SK-N-SH (cell line): Measurements from ENCODE around the gene ABCC2. TPM values are rescaled to one million over a fixed set of nuclear protein-coding genes. Genes with fewer than 3 reads are reported as not detected.
"Not testable (repeated sequence)": the region's sequence is repeated elsewhere in the genome, so short reads cannot be mapped to it uniquely, and the experiment has no call there.

Experiments
- CTCF ChIA-PET: fragments of 300-600, 350-600 bp; formaldehyde crosslinking; extraction: SDS; loops from one replicate; lab custom pipeline; 2021; lab: Yijun Ruan, JAX
- POLR2A ChIA-PET: fragments of 350-600 bp; sonication (Branson Sonifier 250); formaldehyde crosslinking; extraction: SDS; loops from one replicate; lab custom pipeline; 2020; ENCODE audit warnings: antibody characterized with exemption, inconsistent platforms; lab: Yijun Ruan, JAX
- DNase-seq: peaks from one replicate; pipeline ENCODE4 v3.0.0; 2012
- H2AFZ ChIP-seq: fragments of 200-600 bp; sonication (generic); 2 replicates; pipeline ENCODE4 v1.8.1; 2016; ENCODE audit warnings: antibody characterized with exemption, mild to moderate bottlenecking, low read depth
- H3F3A ChIP-seq: fragments of 200-600 bp; sonication (generic); replicated peaks from 2 replicates; pipeline ENCODE3; 2016; ENCODE audit warnings: antibody characterized with exemption, mild to moderate bottlenecking; ENCODE audit not compliant: insufficient read depth
- H3K27ac ChIP-seq, 2 experiments: fragments of 200-500 bp in 1 of 2; fragments of 200-600 bp in 1 of 2; sonication (Bioruptor generic) in 1 of 2; sonication (generic), shearing (Covaris generic) in 1 of 2; 2 replicates each; pipeline versions ENCODE4 v1.5.1 to v1.6.1; 2014 to 2016; ENCODE audit warnings: low read depth in 2 of 2, inconsistent platforms in 1 of 2, low read length in 1 of 2, mild to moderate bottlenecking in 1 of 2, mixed read lengths in 1 of 2
- H3K27me3 ChIP-seq: fragments of 200-600 bp; sonication (generic), shearing (Covaris generic); 2 replicates; pipeline ENCODE4 v1.6.1; 2016; ENCODE audit warnings: mixed run types; ENCODE audit not compliant: insufficient read depth
- H3K36me3 ChIP-seq, 2 experiments: fragments of 200-500 bp in 1 of 2; fragments of 200-600 bp in 1 of 2; sonication (Bioruptor generic) in 1 of 2; sonication (generic) in 1 of 2; replicated peaks in 1 of 2; 2 replicates each; pipeline versions ENCODE3 to v1.5.1; 2014 to 2016; ENCODE audit warnings: low read length in 1 of 2, mild to moderate bottlenecking in 1 of 2; ENCODE audit not compliant: insufficient read depth in 2 of 2, control insufficient read depth in 1 of 2
- H3K4me1 ChIP-seq, 2 experiments: fragments of 200-500 bp in 1 of 2; fragments of 200-600 bp in 1 of 2; sonication (Bioruptor generic) in 1 of 2; sonication (generic), shearing (Covaris generic) in 1 of 2; 2 replicates each; pipeline versions ENCODE4 v1.5.1 to v1.6.1; 2014 to 2016; ENCODE audit warnings: low read depth in 1 of 2, low read length in 1 of 2, mixed run types in 1 of 2; ENCODE audit not compliant: insufficient read depth in 2 of 2, control insufficient read depth in 1 of 2
- H3K4me2 ChIP-seq: fragments of 200-600 bp; sonication (generic), shearing (Covaris generic); 2 replicates; pipeline ENCODE4 v1.6.1; 2017; ENCODE audit warnings: mixed run types
- H3K4me3 ChIP-seq, 2 experiments: fragments of 200-500 bp in 1 of 2; fragments of 200-600 bp in 1 of 2; sonication (Bioruptor generic) in 1 of 2; sonication (generic), shearing (Covaris generic) in 1 of 2; 2 replicates each; pipeline versions ENCODE4 v1.5.1 to v1.8.1; 2014 to 2016; ENCODE audit warnings: low read depth in 2 of 2, inconsistent platforms in 1 of 2, low read length in 1 of 2, mild to moderate bottlenecking in 1 of 2, mixed read lengths in 1 of 2, moderate library complexity in 1 of 2
- H3K79me2 ChIP-seq: fragments of 200-600 bp; sonication (generic); 2 replicates; pipeline ENCODE4 v1.8.1; 2017; ENCODE audit warnings: mild to moderate bottlenecking; ENCODE audit not compliant: insufficient read depth
- H3K9ac ChIP-seq: fragments of 200-600 bp; sonication (generic); 2 replicates; pipeline ENCODE4 v1.6.1; 2017; ENCODE audit warnings: mixed run types
- H3K9me2 ChIP-seq: fragments of 200-600 bp; sonication (generic); 2 replicates; pipeline ENCODE4 v1.6.1; 2017; ENCODE audit warnings: mixed run types
- H3K9me3 ChIP-seq: fragments of 200-600 bp; sonication (generic); 2 replicates; pipeline ENCODE4 v1.6.1; 2017; ENCODE audit warnings: mixed run types, mild to moderate bottlenecking, moderate library complexity
- H4K20me1 ChIP-seq: fragments of 200-600 bp; sonication (generic); 2 replicates; pipeline ENCODE4 v1.6.1; 2017; ENCODE audit warnings: mild to moderate bottlenecking, mixed run types; ENCODE audit not compliant: insufficient read depth
- CHD2 ChIP-seq: fragments of 150-350 bp; IDR thresholded peaks from 2 replicates; pipeline ENCODE4 v1.6.1; 2018; ENCODE audit warnings: low read length; ENCODE audit not compliant: partially characterized antibody
- EZH2phosphoT487 ChIP-seq: fragments of 200-600 bp; sonication (generic); IDR thresholded peaks from 2 replicates; pipeline ENCODE4 v1.6.1; 2017; ENCODE audit warnings: low read depth, mixed run types, mild to moderate bottlenecking, antibody characterized with exemption, moderate library complexity, borderline replicate concordance
- FOSL2 ChIP-seq: IDR thresholded peaks from 2 replicates; pipeline ENCODE4 v1.4.0; 2012; ENCODE audit warnings: low read depth, mild to moderate bottlenecking, moderate library complexity, borderline replicate concordance
- FOXM1 ChIP-seq: IDR thresholded peaks from 2 replicates; pipeline ENCODE4 v1.4.0; 2012; ENCODE audit warnings: low read depth, mild to moderate bottlenecking
- GABPA ChIP-seq: IDR thresholded peaks from 2 replicates; pipeline ENCODE4 v1.4.0; 2012; ENCODE audit warnings: low read depth, mild to moderate bottlenecking
- GATA2 ChIP-seq: sonication (generic); formaldehyde crosslinking; IDR thresholded peaks from 2 replicates; pipeline ENCODE4 v1.5.0; 2020; ENCODE audit warnings: mild to moderate bottlenecking, missing genetic modification reagents
- JUND ChIP-seq: IDR thresholded peaks from 2 replicates; pipeline ENCODE4 v1.4.0; 2012
- MAX ChIP-seq: IDR thresholded peaks from 2 replicates; pipeline ENCODE4 v1.4.0; 2012; ENCODE audit warnings: low read depth
- NFIC ChIP-seq: IDR thresholded peaks from 2 replicates; pipeline ENCODE4 v1.4.0; 2012; ENCODE audit warnings: borderline replicate concordance
- RAD21 ChIP-seq: IDR thresholded peaks from 2 replicates; pipeline ENCODE4 v1.6.1; 2012; ENCODE audit warnings: mild to moderate bottlenecking, low read length
- RCOR1 ChIP-seq: fragments of 150-350 bp; IDR thresholded peaks from 2 replicates; pipeline ENCODE4 v1.6.1; 2017; ENCODE audit warnings: antibody characterized with exemption, low read length
- REST ChIP-seq: IDR thresholded peaks from 2 replicates; pipeline ENCODE4 v1.6.1; 2012; ENCODE audit warnings: mild to moderate bottlenecking, low read depth, low read length, moderate library complexity
- RFX5 ChIP-seq: IDR thresholded peaks from 2 replicates; pipeline ENCODE4 v1.6.1; 2012; ENCODE audit warnings: mild to moderate bottlenecking, improper control_type of control experiment, low read length
- TAF1 ChIP-seq: IDR thresholded peaks from 2 replicates; pipeline ENCODE4 v1.6.1; 2012; ENCODE audit warnings: low read depth, mild to moderate bottlenecking, low read length, moderate library complexity, borderline replicate concordance
- TCF12 ChIP-seq: IDR thresholded peaks from 2 replicates; pipeline ENCODE4 v1.4.0; 2012
- USF2 ChIP-seq: fragments of 150-350 bp; IDR thresholded peaks from 2 replicates; pipeline ENCODE4 v1.6.1; 2017; ENCODE audit warnings: antibody characterized with exemption, low read length, low read depth, borderline replicate concordance
- WGBS: methylation state at CpG from one replicate; pipeline ENCODE4 v1.1.6; 2017; ENCODE audit warnings: low lambda C conversion rate; 5-methylcytosine and 5-hydroxymethylcytosine counted together
- polyA plus RNA-seq, 3 experiments: library from polyadenylated mRNA; depleted of rRNA; stranded (reverse); fragments of >200 nt; gene quantifications; 2 replicates each; pipeline ENCODE4 v1.2.3, GENCODE V29; 2012

Gene ABCC2
- polyA plus RNA-seq, 1 of the 3 experiments (the other 2 are of a cell fraction): 0.48 TPM

- H4K20me1 ChIP-seq: no peaks in the 10 kb centered on the region
- peaks cover 22% of the 10 kb centered on the region for H3K9me3 ChIP-seq
- H3K36me3 ChIP-seq: peaks cover 64 to 89% of the 10 kb centered on the region in 2 experiments
- DNase-seq: no peak
- peaks cover 5% of the 10 kb centered on the region for H3F3A ChIP-seq
- no peak overlapping the region for H3K4me3 ChIP-seq
- H3K4me2 ChIP-seq: no peak overlapping the region
- TF ChIP-seq GABPA (no peak), RAD21 (0 out of 2 replicates have a peak, but pooled peaks have one; percentile 2), TAF1 (no peak), EZH2phosphoT487 (no peak), MAX (no peak), TCF12 (no peak), FOSL2 (peak; percentile 7; the same call in 1 of the 2 replicates), GATA2 (CRISPR knock-in tag) (no peak)
- peaks cover 10% of the 10 kb centered on the region; the same call in 1 of the 2 replicates for H3K79me2 ChIP-seq
- H3K9ac ChIP-seq: no peak overlapping the region
- POLR2A ChIA-PET: no interaction called here
- no peak overlapping the region for H2AFZ ChIP-seq
- H3K27ac ChIP-seq: no peak overlapping the region
- H3K4me1 ChIP-seq: 0 out of 4 replicates have a peak, but pooled peaks cover 0 to 4% of the 10 kb centered on the region in 2 experiments
- no peaks in the 10 kb centered on the region for H3K27me3 ChIP-seq
- WGBS: 81% methylated on average over 3 of the region's 3 CpGs
- CTCF ChIA-PET: interaction anchor here (1.4 to 1.9 kb wide), 2 partner anchors 11 to 102 kb away, joined by 4 to 6 read pairs; partner anchors contain the start of genes COX15 and CUTC
- H3K9me2 ChIP-seq: no peaks in the 10 kb centered on the region
Observed at GRCh38 chr10:99743841-99744240, 38.6 kb upstream of the ABCC2 start.

- DNase-seq, H3K4me1 ChIP-seq, H3K79me2 ChIP-seq, H3K9me2 ChIP-seq, H4K20me1 ChIP-seq, CTCF ChIA-PET, H3K27ac ChIP-seq, H3K27me3 ChIP-seq, H3K4me3 ChIP-seq, H3K9ac ChIP-seq, H3K9me3 ChIP-seq, H3K4me2 ChIP-seq, H2AFZ ChIP-seq, POLR2A ChIA-PET: not testable (repeated sequence)
- H3F3A ChIP-seq: peaks cover 12% of the 10 kb centered on the region
- 87% methylated on average over 2 of the region's 2 CpGs for WGBS
- peaks cover 62 to 88% of the 10 kb centered on the region in 2 experiments for H3K36me3 ChIP-seq
Observed at GRCh38 chr10:99746166-99746565, 36.3 kb upstream of the ABCC2 start.

- Histone ChIP-seq H3K9ac (no peak overlapping the region), H3K79me2 (no peaks in the 10 kb centered on the region), H3K9me3 (no peaks in the 10 kb centered on the region), H3K4me1 (0 out of 4 replicates have a peak, but pooled peaks cover 0 to 4% of the 10 kb centered on the region in 2 experiments), H3K27me3 (no peaks in the 10 kb centered on the region), H2AFZ (no peak overlapping the region), H4K20me1 (no peaks in the 10 kb centered on the region), H3K4me2 (no peak overlapping the region), H3K4me3 (no peak overlapping the region), H3K27ac (no peak overlapping the region), H3K36me3 (peaks cover 55 to 70% of the 10 kb centered on the region in 2 experiments), H3F3A (peaks cover 7% of the 10 kb centered on the region), H3K9me2 (no peaks in the 10 kb centered on the region)
- DNase-seq: no peak
- TF ChIP-seq RCOR1 (no peak), NFIC (no peak), USF2 (no peak), RFX5 (no peak), REST (no peak), CHD2 (no peak), FOXM1 (no peak), JUND (no peak)
- 93% methylated on average over 2 of the region's 2 CpGs for WGBS
- CTCF ChIA-PET: interaction anchor here (0.6 kb wide), 1 partner anchor 58 kb away, joined by 3 read pairs; no protein-coding TSS in a partner anchor
- POLR2A ChIA-PET: no interaction called here
Observed at GRCh38 chr10:99748823-99749451, 33.5 kb upstream of the ABCC2 start.
